ENCODE data around the gene MFN1.

GRCh38 chr3:179332240-179332639 lies 15.3 kb upstream of the MFN1 start:
- TF ChIP-seq POLR2A (IDR thresholded peaks at IDR 0.05): no peak
- TF ChIP-seq CTCF (IDR thresholded peaks at IDR 0.05): no peak
